Measurements from ENCODE around the gene ZHX3.
A peak's percentile ranks its signal among the peaks of the same experiment; 100 is the strongest.

ZHX3 gene

DNA sequence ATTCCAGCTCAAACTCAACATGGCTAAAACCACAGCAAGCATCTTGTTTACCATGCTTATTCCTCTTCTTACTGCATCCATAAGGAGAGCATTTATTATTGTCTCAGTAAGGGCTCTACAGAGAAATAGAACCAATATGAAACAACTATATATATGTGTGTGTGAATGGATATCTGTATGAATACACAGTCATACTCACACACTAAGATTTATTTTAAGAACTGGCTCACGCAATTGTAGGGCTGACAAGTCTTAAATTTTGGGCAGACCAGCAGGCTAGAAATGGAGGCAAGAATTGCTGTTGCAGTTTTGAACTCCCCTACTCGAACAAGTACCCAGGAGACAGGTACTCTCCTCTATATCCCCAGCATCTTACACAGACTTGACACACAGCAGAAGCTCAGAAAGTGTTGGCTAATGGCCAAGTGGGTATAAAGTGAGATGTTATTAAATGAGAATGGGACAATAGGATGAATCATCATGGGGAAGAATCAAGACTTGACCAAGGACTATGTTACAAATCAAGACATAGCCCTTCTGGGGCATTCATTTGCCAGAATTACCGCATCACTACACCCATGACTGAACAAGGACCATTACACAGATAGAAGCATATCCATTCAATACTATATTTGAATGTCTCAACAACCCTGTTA lies 13.0 kb downstream of the ZHX3 start:
- no peaks in the 10 kb centered on the region for H3K9me3 ChIP-seq (ENCODE audit: control insufficient read depth, low read length)
- no peaks in the 10 kb centered on the region for H3K36me3 ChIP-seq (ENCODE audit: control insufficient read depth, insufficient read depth, low read length, severe bottlenecking)
- no peaks in the 10 kb centered on the region for H3K27me3 ChIP-seq (replicated peaks; ENCODE audit: control insufficient read depth, insufficient read depth, low read length)
- no peak overlapping the region for H3K4me3 ChIP-seq (ENCODE audit: low read length)
- peaks cover 36% of the 10 kb centered on the region for H3K4me1 ChIP-seq (ENCODE audit: control insufficient read depth, insufficient read depth, low read length)
- no peak for DNase-seq (ENCODE audit: low read depth)
- H3K9ac ChIP-seq (ENCODE audit: low read length): no peak overlapping the region

DNA sequence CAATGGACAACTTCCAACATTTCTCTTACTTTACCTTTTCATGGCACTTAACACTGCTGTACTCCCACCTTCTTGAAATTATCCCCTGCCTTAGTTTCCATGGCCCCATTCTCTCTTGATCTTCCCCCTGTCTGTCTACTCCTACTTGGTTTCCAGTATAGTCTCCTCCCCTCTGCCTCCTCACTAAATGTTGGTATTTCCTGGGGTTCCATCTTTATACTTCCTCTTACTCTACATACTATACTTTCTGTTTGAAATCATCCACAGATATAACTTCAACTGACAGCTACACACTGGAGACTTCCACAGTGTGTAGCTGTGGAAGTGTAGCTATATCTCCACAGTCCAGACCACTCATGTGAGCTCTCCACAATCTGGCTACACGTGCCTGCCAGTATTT lies 13.5 kb downstream of the ZHX3 start:
- Histone ChIP-seq H3K27me3 (replicated peaks; ENCODE audit: control insufficient read depth, insufficient read depth, low read length) (no peaks in the 10 kb centered on the region), H3K9ac (ENCODE audit: low read length) (no peak overlapping the region), H3K4me1 (ENCODE audit: control insufficient read depth, insufficient read depth, low read length) (peaks cover 30% of the 10 kb centered on the region), H3K4me3 (ENCODE audit: low read length) (no peak overlapping the region), H3K36me3 (ENCODE audit: control insufficient read depth, insufficient read depth, low read length, severe bottlenecking) (no peaks in the 10 kb centered on the region), H3K9me3 (ENCODE audit: control insufficient read depth, low read length) (no peaks in the 10 kb centered on the region)
- DNase-seq (ENCODE audit: low read depth): no peak

DNA sequence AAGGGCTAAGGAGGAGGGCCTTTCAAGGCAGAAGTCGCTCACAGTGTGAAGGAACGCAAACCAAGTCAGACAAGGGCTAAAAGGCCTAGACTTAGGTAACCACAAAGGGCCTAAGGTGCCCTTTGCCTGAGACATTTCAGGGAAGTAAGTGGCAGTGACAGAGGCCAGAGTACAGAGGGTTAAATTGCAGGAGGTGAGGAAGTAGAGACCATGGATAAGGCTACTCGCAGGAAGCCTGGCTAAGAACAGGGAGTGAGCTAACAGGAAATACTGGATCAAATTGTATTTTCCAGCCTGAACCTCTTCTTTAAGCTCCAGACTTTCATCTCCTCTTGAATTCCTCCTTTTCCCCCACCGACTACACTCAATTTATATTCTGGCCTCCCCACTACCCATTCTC lies 16.6 kb downstream of the ZHX3 start:
- Histone ChIP-seq H3K4me3 (ENCODE audit: low read length) (no peak overlapping the region), H3K4me1 (ENCODE audit: control insufficient read depth, insufficient read depth, low read length) (peaks cover 8% of the 10 kb centered on the region), H3K9ac (ENCODE audit: low read length) (no peak overlapping the region), H3K36me3 (ENCODE audit: control insufficient read depth, insufficient read depth, low read length, severe bottlenecking) (no peaks in the 10 kb centered on the region), H3K27me3 (replicated peaks; ENCODE audit: control insufficient read depth, insufficient read depth, low read length) (no peaks in the 10 kb centered on the region), H3K9me3 (ENCODE audit: control insufficient read depth, low read length) (no peaks in the 10 kb centered on the region)
- no peak for DNase-seq (ENCODE audit: low read depth)

DNA sequence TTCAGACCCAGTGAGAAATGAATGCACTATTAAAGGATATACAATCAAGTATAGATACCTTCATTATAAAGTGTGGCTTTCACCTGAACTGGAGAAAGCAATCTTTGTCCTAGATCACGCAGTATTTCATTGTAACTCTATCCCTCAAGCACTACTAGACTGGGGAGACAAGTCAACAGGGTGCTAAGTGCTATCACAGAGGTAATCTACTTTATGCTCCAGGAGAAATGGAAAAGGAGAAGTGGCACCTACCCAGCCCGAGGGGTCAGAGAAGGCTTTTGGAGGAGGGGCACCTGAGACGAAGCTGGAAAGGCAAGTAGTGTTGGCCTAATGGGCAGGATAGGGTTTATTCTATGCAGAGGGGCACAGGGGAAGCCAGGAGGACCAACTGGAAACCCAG lies 17.1 kb downstream of the ZHX3 start:
- Histone ChIP-seq H3K36me3 (ENCODE audit: control insufficient read depth, insufficient read depth, low read length, severe bottlenecking) (no peaks in the 10 kb centered on the region), H3K9me3 (ENCODE audit: control insufficient read depth, low read length) (no peaks in the 10 kb centered on the region), H3K4me1 (ENCODE audit: control insufficient read depth, insufficient read depth, low read length) (peaks cover 8% of the 10 kb centered on the region), H3K27me3 (replicated peaks; ENCODE audit: control insufficient read depth, insufficient read depth, low read length) (no peaks in the 10 kb centered on the region), H3K9ac (ENCODE audit: low read length) (no peak overlapping the region), H3K4me3 (ENCODE audit: low read length) (no peak overlapping the region)
- no peak for DNase-seq (ENCODE audit: low read depth)

DNA sequence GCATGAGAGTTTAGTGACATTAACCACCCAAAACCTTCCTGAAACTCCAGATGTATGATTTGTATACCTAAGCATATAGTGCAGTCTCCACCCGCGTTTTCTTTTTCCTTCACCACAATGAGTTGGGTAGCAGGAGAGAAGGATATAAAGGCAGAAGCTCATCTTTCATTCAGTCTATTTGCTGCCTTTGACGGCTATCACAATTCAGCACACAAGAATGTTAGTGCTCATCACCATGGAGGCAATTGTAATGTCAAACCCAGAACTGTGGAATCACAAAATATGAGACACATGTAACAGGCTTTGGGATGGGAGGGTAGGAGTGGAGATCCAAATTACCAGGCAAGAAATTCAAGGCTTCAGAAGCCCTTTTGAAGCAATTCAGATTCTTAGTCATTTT lies 17.6 kb downstream of the ZHX3 start:
- Histone ChIP-seq H3K36me3 (ENCODE audit: control insufficient read depth, insufficient read depth, low read length, severe bottlenecking) (no peaks in the 10 kb centered on the region), H3K9ac (ENCODE audit: low read length) (no peak overlapping the region), H3K4me3 (ENCODE audit: low read length) (no peak overlapping the region), H3K9me3 (ENCODE audit: control insufficient read depth, low read length) (no peaks in the 10 kb centered on the region), H3K27me3 (replicated peaks; ENCODE audit: control insufficient read depth, insufficient read depth, low read length) (no peaks in the 10 kb centered on the region), H3K4me1 (ENCODE audit: control insufficient read depth, insufficient read depth, low read length) (peaks cover 8% of the 10 kb centered on the region)
- peak; percentile 51 for DNase-seq (ENCODE audit: low read depth)

DNA sequence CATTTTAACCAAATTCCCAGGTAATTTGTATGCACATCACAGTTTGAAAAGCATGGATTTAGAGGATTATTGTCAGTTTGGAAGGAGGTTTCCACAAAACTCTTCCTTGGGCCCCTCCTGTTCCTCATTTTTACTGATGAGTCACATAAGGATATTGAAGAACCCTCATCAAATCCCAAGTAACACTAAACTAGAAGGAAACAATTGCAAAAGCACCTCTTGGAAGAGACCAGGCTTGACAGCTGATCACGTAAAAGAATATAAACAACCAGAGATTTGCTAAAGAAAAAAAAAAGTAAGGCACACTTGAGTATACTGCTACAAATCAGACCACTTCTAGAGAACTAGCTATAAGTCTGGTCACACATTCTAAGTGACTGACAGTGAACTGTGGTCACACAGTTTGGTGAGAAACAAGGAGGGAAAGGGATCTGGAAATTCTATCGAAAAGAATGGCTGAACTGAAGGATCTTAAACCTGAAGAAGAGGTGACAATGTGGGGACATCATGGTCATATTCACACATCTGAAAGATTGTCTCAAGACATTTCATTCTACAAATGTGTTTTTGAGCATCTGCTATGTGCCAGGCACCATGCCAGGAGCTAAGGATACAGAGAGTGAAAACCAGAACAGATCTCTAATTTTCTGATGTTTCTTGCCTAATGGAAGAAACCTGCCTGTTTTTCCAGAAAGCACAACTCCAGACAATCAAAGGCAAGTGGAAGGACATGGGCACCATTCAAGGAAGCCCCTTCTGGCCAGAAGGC lies 24.1 kb downstream of the ZHX3 start:
- no peaks in the 10 kb centered on the region for H3K27me3 ChIP-seq (replicated peaks; ENCODE audit: control insufficient read depth, insufficient read depth, low read length)
- peak overlapping the region; percentile 32 for H3K9ac ChIP-seq (ENCODE audit: low read length)

DNA sequence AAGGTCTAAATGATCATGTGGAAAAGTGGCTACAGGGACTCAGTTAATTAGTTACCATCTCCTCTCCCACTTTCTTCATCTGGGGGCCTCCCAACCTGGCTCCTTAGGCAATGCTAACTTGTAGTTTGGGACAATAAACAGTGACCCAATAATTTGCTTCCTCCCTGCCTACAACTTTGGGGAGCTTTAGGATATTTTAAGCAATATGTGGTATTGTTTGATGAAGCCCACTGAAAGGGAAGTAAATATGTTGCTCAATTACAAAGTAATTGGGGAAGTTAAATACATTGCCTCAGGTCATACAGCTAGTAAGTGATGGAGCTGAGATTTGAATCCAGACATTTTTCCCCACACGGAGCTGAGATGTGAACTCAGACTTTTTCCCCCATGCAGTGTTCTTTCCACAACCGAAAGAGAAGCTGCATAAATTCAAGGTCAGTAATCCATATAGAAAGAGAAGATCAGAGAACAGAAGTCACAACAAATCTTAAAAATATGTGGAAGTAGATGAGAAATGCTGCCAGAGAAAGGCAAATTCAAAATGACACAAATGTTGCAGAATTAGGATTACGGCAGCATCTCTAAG lies 26.6 kb downstream of the ZHX3 start:
- Histone ChIP-seq H3K27me3 (replicated peaks; ENCODE audit: control insufficient read depth, insufficient read depth, low read length) (no peaks in the 10 kb centered on the region), H3K9ac (ENCODE audit: low read length) (no peak overlapping the region), H3K4me1 (ENCODE audit: control insufficient read depth, insufficient read depth, low read length) (peaks cover 35% of the 10 kb centered on the region), H3K9me3 (ENCODE audit: control insufficient read depth, low read length) (peaks cover 17% of the 10 kb centered on the region), H3K36me3 (ENCODE audit: control insufficient read depth, insufficient read depth, low read length, severe bottlenecking) (peaks cover 5% of the 10 kb centered on the region), H3K4me3 (ENCODE audit: low read length) (no peak overlapping the region)
- DNase-seq (ENCODE audit: low read depth): peak; percentile 42

More for the DNA sequence above, 24.1 kb downstream of the ZHX3 start:
- peak overlapping the region; percentile 39 for H3K4me3 ChIP-seq (ENCODE audit: low read length)
- H3K9me3 ChIP-seq (ENCODE audit: control insufficient read depth, low read length): no peaks in the 10 kb centered on the region
- no peaks in the 10 kb centered on the region for H3K36me3 ChIP-seq (ENCODE audit: control insufficient read depth, insufficient read depth, low read length, severe bottlenecking)
- DNase-seq (ENCODE audit: low read depth): peak; percentile 77
- peaks cover 31% of the 10 kb centered on the region for H3K4me1 ChIP-seq (ENCODE audit: control insufficient read depth, insufficient read depth, low read length)

DNA sequence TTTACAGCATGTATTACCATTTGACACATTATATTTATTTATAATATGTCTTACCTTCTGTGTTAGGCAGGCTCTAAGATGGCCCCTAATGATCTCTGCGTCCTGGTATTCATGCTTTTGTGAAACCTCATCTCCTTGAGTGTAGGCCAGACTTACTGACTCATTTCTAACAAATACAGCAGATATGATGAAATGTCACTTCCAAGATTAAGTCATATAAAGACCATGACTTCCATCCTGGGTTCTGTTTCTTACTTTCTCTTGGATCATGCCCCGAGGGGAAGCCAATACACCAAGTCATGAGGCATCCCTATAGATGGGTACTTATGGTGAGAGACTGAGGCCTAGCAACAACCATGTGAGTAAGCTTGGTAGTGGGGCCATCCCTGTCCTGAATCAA lies 30.2 kb downstream of the ZHX3 start:
- Histone ChIP-seq H3K4me1 (ENCODE audit: control insufficient read depth, insufficient read depth, low read length) (peaks cover 29% of the 10 kb centered on the region), H3K36me3 (ENCODE audit: control insufficient read depth, insufficient read depth, low read length, severe bottlenecking) (peaks cover 8% of the 10 kb centered on the region), H3K4me3 (ENCODE audit: low read length) (no peak overlapping the region), H3K9me3 (ENCODE audit: control insufficient read depth, low read length) (peaks cover 20% of the 10 kb centered on the region), H3K27me3 (replicated peaks; ENCODE audit: control insufficient read depth, insufficient read depth, low read length) (no peaks in the 10 kb centered on the region), H3K9ac (ENCODE audit: low read length) (no peak overlapping the region)
- DNase-seq (ENCODE audit: low read depth): peak; percentile 69

DNA sequence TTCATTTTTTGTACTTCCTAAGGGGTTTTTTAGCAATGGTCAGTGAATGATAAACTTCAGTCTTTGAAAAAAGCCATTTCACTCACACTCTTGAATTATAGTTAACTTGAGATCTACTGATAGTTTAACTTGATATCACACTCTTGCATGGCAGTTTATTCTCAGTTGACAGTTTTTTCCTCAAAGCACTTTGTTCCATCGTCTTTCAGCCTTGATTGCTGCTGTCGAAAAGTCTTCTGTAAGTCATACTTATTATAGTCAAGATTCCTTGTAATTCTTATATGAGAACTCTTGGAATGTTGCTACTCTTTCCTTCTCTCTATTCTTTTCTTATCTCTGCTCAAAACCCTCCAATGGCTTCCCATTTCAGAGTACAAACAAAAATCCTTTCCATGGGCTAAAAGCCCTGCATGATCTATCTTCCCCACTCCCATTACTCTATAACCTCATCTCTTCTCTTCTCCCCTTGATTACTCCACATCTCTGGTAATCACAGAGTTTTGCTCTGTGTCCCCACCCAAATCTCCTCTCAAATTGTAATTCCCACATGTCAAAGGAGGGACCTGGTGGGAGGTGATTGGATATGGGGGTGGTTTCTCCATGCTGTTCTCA lies 31.2 kb downstream of the ZHX3 start:
- H3K4me3 ChIP-seq (ENCODE audit: low read length): no peak overlapping the region
- H3K36me3 ChIP-seq (ENCODE audit: control insufficient read depth, insufficient read depth, low read length, severe bottlenecking): peaks cover 14% of the 10 kb centered on the region
- no peaks in the 10 kb centered on the region for H3K27me3 ChIP-seq (replicated peaks; ENCODE audit: control insufficient read depth, insufficient read depth, low read length)
- peaks cover 25% of the 10 kb centered on the region for H3K4me1 ChIP-seq (ENCODE audit: control insufficient read depth, insufficient read depth, low read length)
- DNase-seq (ENCODE audit: low read depth): no peak
- no peak overlapping the region for H3K9ac ChIP-seq (ENCODE audit: low read length)
- peaks cover 20% of the 10 kb centered on the region for H3K9me3 ChIP-seq (ENCODE audit: control insufficient read depth, low read length)

DNA sequence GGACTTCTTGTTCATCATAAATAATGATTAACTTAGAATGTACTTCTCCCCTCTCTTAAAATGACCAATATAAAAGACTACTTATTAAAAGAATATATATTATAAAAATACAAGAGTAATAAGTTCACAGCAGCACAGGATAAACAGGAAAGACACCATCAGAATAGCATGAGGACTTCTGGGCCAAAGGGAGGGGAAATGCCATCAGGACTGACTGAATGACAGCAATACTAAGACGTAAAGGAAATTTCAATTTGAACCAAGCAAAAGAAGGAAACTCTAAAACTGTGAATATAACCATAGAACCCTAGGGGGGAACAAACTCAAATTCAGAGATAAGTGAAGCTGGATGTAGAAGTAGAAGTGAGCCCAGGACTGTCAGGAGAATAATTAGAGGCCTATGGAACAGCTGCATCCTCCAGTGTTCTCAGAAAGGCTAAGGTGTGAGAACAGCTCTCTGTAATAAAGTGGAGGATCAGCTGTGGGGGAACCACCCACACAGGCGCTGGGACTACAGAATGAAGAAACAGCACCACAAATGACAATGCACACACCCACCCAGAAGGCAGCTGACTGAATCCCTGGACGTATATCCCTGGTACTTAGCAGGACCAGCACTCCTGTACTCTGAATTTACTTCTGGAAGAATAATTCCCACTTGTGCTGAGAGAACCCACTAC lies 37.8 kb downstream of the ZHX3 start:
- no peak for DNase-seq (ENCODE audit: low read depth)
- H3K4me1 ChIP-seq (ENCODE audit: control insufficient read depth, insufficient read depth, low read length): peaks cover 33% of the 10 kb centered on the region

DNA sequence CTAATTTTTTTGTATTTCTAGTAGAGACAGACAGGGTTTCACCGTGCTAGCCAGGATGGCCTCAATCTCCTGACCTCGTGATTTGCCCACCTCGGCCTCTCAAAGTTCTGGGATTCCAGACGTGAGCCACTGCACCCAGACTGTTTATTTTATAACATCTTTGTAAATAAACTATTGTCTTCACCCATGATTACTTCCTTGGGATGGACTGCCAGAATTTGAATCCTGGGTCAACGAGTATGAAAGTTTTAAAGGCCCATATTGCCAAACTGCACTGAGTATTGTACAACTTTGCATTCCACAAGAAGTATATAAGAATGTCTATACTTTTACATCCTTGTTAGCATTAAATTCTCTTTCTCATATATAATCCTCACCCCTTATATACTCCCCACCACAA lies 38.6 kb downstream of the ZHX3 start:
- H3K4me3 ChIP-seq (ENCODE audit: low read length): no peak overlapping the region
- peaks cover 9% of the 10 kb centered on the region for H3K36me3 ChIP-seq (ENCODE audit: control insufficient read depth, insufficient read depth, low read length, severe bottlenecking)
- peaks cover 28% of the 10 kb centered on the region for H3K4me1 ChIP-seq (ENCODE audit: control insufficient read depth, insufficient read depth, low read length)
- H3K9ac ChIP-seq (ENCODE audit: low read length): no peak overlapping the region
- H3K27me3 ChIP-seq (replicated peaks; ENCODE audit: control insufficient read depth, insufficient read depth, low read length): no peaks in the 10 kb centered on the region
- peak; percentile 63 for DNase-seq (ENCODE audit: low read depth)
- H3K9me3 ChIP-seq (ENCODE audit: control insufficient read depth, low read length): no peaks in the 10 kb centered on the region

More for the DNA sequence above, 37.8 kb downstream of the ZHX3 start:
- Histone ChIP-seq H3K4me3 (ENCODE audit: low read length) (no peak overlapping the region), H3K9ac (ENCODE audit: low read length) (no peak overlapping the region), H3K27me3 (replicated peaks; ENCODE audit: control insufficient read depth, insufficient read depth, low read length) (no peaks in the 10 kb centered on the region), H3K36me3 (ENCODE audit: control insufficient read depth, insufficient read depth, low read length, severe bottlenecking) (peaks cover 9% of the 10 kb centered on the region), H3K9me3 (ENCODE audit: control insufficient read depth, low read length) (no peaks in the 10 kb centered on the region)

Measured in adipocyte (in vitro differentiated cells).